PC-3 (cell line): ENCODE data around the gene GIPC3. TPM values are rescaled to one million over a fixed set of nuclear protein-coding genes. Genes with fewer than 3 reads are reported as not detected.
"Not testable (repeated sequence)": the region's sequence is repeated elsewhere in the genome, so short reads cannot be mapped to it uniquely, and the experiment has no call there.

Source experiments
- ATAC-seq: fragments of 200-7000 bp; cut with Tn5 transposase; 2 replicates; pipeline ENCODE4 v1.9.1; 2020; ENCODE audit warnings: mild to moderate bottlenecking, moderate library complexity
- BruUV-seq: library from RNA; stranded (reverse); fragments of 400-500 nt; replicated peaks from 2 replicates; lab custom pipeline; 2021; lab: Mats Ljungman, UMichigan
- CTCF ChIA-PET: fragments of 300-600 bp; sonication (Branson Sonifier 250); formaldehyde crosslinking; loops from one replicate; lab custom pipeline; 2022; ENCODE audit warnings: antibody characterized with exemption; lab: Charles Lee
- POLR2A ChIA-PET: fragments of 300-600 bp; sonication (Branson Sonifier 250); formaldehyde crosslinking; loops from one replicate; lab custom pipeline; 2022; ENCODE audit warnings: antibody characterized with exemption; ENCODE audit not compliant: unreplicated experiment; lab: Charles Lee
- DNase-seq: peaks from one replicate; pipeline ENCODE4 v3.0.0-alpha.2; 2015
- H2AFZ ChIP-seq: fragments of 300-600 bp; sonication (generic); 2 replicates; pipeline ENCODE4 v1.6.0; 2016; ENCODE audit warnings: antibody characterized with exemption, low read length
- H3F3A ChIP-seq: fragments of 300-600 bp; sonication (generic); one replicate; pipeline ENCODE4 v1.6.0; 2017; ENCODE audit warnings: antibody characterized with exemption, low read length, control low read depth, mild to moderate bottlenecking; ENCODE audit not compliant: unreplicated experiment
- H3K27ac ChIP-seq: fragments of 300-600 bp; sonication (generic); 2 replicates; pipeline ENCODE4 v1.5.1; 2016; ENCODE audit warnings: mild to moderate bottlenecking, low read length
- H3K27me3 ChIP-seq: fragments of 300-600 bp; sonication (generic); 2 replicates; pipeline ENCODE4 v1.6.1; 2016; ENCODE audit warnings: low read length, mixed read lengths
- H3K36me3 ChIP-seq: fragments of 300-600 bp; sonication (generic); 2 replicates; pipeline ENCODE4 v1.6.1; 2016; ENCODE audit warnings: low read depth, mixed run types, low read length, mixed read lengths
- H3K4me1 ChIP-seq: fragments of 300-600 bp; sonication (generic); 2 replicates; pipeline ENCODE4 v1.5.1; 2016; ENCODE audit warnings: low read length; ENCODE audit not compliant: insufficient read depth
- H3K4me2 ChIP-seq: fragments of 300-600 bp; sonication (generic); 2 replicates; pipeline ENCODE4 v1.6.0; 2016; ENCODE audit warnings: low read length
- H3K4me3 ChIP-seq: fragments of 300-600 bp; sonication (generic); 2 replicates; pipeline ENCODE4 v1.5.1; 2016; ENCODE audit warnings: mild to moderate bottlenecking, low read length, mixed read lengths
- H3K79me2 ChIP-seq: fragments of 300-600 bp; sonication (generic); 2 replicates; pipeline ENCODE4 v1.6.1; 2017; ENCODE audit warnings: low read length, mixed read lengths
- H3K9ac ChIP-seq: fragments of 300-600 bp; sonication (generic); 2 replicates; pipeline ENCODE4 v1.6.0; 2016; ENCODE audit warnings: mild to moderate bottlenecking, low read length
- H3K9me2 ChIP-seq: fragments of 300-600 bp; sonication (generic); replicated peaks from 2 replicates; pipeline ENCODE4 v1.6.1; 2016; ENCODE audit warnings: mixed run types, low read length, mixed read lengths
- H3K9me3 ChIP-seq: fragments of 300-600 bp; sonication (generic); 2 replicates; pipeline ENCODE4 v1.6.1; 2016; ENCODE audit warnings: low read length, mixed read lengths
- H4K20me1 ChIP-seq: fragments of 300-600 bp; sonication (generic); 2 replicates; pipeline ENCODE4 v1.6.1; 2016; ENCODE audit warnings: low read length, mixed read lengths
- EZH2 ChIP-seq: fragments of 300-600 bp; sonication (generic); IDR thresholded peaks from one replicate; pipeline ENCODE4 v1.6.1; 2017; ENCODE audit warnings: antibody characterized with exemption, mild to moderate bottlenecking, low read length; ENCODE audit not compliant: unreplicated experiment
- EZH2phosphoT487 ChIP-seq: fragments of 300-600 bp; sonication (generic); IDR thresholded peaks from 2 replicates; pipeline ENCODE4 v1.6.1; 2018; ENCODE audit warnings: mild to moderate bottlenecking, antibody characterized with exemption, low read length, borderline replicate concordance
- intact Hi-C: fragments of 100-400 bp; cut with micrococcal nuclease; formaldehyde crosslinking; loops from 2 replicates; pipeline ENCODE4 v1.9.0; 2023
- total RNA-seq: library from RNA; depleted of rRNA; stranded (reverse); fragments of >200 nt; gene quantifications from 2 replicates; pipeline ENCODE4 v1.2.3, GENCODE V29; 2014
- TF ChIP-seq, protein P1 (sequence below): fragments of 300-600 bp; sonication (generic); conservative IDR thresholded peaks from 2 replicates; pipeline ENCODE4 v1.5.1; 2017; ENCODE audit warnings: antibody characterized with exemption, low read depth, mild to moderate bottlenecking, low read length

The GIPC3 gene
- total RNA-seq, 1 experiment from 2014 or later = 0.18 TPM

- Histone ChIP-seq H3K36me3 (no peaks in the 10 kb centered on the region), H3K79me2 (no peaks in the 10 kb centered on the region), H3K4me1 (peaks cover 12% of the 10 kb centered on the region), H3K4me2 (no peak overlapping the region), H3K9ac (no peak overlapping the region), H3K27ac (peak overlapping the region; percentile 58), H2AFZ (no peak overlapping the region), H3K9me3 (no peaks in the 10 kb centered on the region), H3K27me3 (no peaks in the 10 kb centered on the region), H3F3A (no peaks in the 10 kb centered on the region), H3K4me3 (no peak overlapping the region), H4K20me1 (no peaks in the 10 kb centered on the region), H3K9me2 (no peaks in the 10 kb centered on the region)
- intact Hi-C loops = no loop called here
- TF ChIP-seq EZH2phosphoT487 = no peak
- TF ChIP-seq EZH2 = no peak
- TF ChIP-seq, protein P1, sequence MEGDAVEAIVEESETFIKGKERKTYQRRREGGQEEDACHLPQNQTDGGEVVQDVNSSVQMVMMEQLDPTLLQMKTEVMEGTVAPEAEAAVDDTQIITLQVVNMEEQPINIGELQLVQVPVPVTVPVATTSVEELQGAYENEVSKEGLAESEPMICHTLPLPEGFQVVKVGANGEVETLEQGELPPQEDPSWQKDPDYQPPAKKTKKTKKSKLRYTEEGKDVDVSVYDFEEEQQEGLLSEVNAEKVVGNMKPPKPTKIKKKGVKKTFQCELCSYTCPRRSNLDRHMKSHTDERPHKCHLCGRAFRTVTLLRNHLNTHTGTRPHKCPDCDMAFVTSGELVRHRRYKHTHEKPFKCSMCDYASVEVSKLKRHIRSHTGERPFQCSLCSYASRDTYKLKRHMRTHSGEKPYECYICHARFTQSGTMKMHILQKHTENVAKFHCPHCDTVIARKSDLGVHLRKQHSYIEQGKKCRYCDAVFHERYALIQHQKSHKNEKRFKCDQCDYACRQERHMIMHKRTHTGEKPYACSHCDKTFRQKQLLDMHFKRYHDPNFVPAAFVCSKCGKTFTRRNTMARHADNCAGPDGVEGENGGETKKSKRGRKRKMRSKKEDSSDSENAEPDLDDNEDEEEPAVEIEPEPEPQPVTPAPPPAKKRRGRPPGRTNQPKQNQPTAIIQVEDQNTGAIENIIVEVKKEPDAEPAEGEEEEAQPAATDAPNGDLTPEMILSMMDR = no peak
- ChIA-PET CTCF (no interaction called here), POLR2A (no interaction called here)
- DNase-seq = peak; percentile 68
- ATAC-seq = peak; percentile 87
- BruUV-seq = no TSS peak
Observed at GRCh38 chr19:3565139-3565538, 20.1 kb upstream of the GIPC3 start.

- H3K9me2 ChIP-seq, H3F3A ChIP-seq, POLR2A ChIA-PET, H3K27ac ChIP-seq, H3K4me1 ChIP-seq, CTCF ChIA-PET, H3K9me3 ChIP-seq, H3K36me3 ChIP-seq, ATAC-seq, DNase-seq, H2AFZ ChIP-seq, intact Hi-C loops, H4K20me1 ChIP-seq, BruUV-seq, H3K4me2 ChIP-seq, H3K9ac ChIP-seq, H3K27me3 ChIP-seq, H3K4me3 ChIP-seq: not testable (repeated sequence)
- H3K79me2 ChIP-seq = peaks cover 10% of the 10 kb centered on the region
Observed at GRCh38 chr19:3570042-3570441, 15.2 kb upstream of the GIPC3 start.

GRCh38 chr19:3570606-3571011 is 14.7 kb upstream of the GIPC3 start:
- TF ChIP-seq, protein P1 = no peak
- TF ChIP-seq EZH2phosphoT487 = no peak
- no peak for TF ChIP-seq EZH2
- Histone ChIP-seq H3F3A (no peaks in the 10 kb centered on the region), H4K20me1 (no peaks in the 10 kb centered on the region), H3K4me3 (no peak overlapping the region), H3K9ac (no peak overlapping the region), H2AFZ (no peak overlapping the region), H3K36me3 (peaks cover 3% of the 10 kb centered on the region; the same call in 1 of the 2 replicates), H3K4me1 (peaks cover 4% of the 10 kb centered on the region; the same call in 1 of the 2 replicates), H3K9me2 (no peaks in the 10 kb centered on the region), H3K27me3 (no peaks in the 10 kb centered on the region), H3K79me2 (peaks cover 12% of the 10 kb centered on the region), H3K9me3 (no peaks in the 10 kb centered on the region), H3K4me2 (no peak overlapping the region), H3K27ac (no peak overlapping the region)
- intact Hi-C loops = no loop called here
- ATAC-seq = no peak
- no peak for DNase-seq
- ChIA-PET POLR2A (no interaction called here), CTCF (no interaction called here)
- no TSS peak for BruUV-seq
